HepG2 (cell line): ENCODE results near the gene DGKB. TPM values are rescaled to one million over a fixed set of nuclear protein-coding genes. Genes with fewer than 3 reads are reported as not detected.

Experiments used
- ATAC-seq: fragments of 200-7000 bp; cut with Tn5 transposase; 3 replicates; pipeline ENCODE4 v1.9.1; 2020; ENCODE audit warnings: mild to moderate bottlenecking, moderate library complexity
- BruUV-seq: library from RNA; stranded (reverse); fragments of 400-500 nt; replicated peaks from 2 replicates; lab custom pipeline; 2021; lab: Mats Ljungman, UMichigan
- CTCF ChIA-PET: fragments of 300-600 bp; formaldehyde crosslinking; extraction: SDS; loops from one replicate; lab custom pipeline; 2021; ENCODE audit warnings: low total read pairs, inconsistent platforms, low intra/inter-chr PET ratio; lab: Yijun Ruan, JAX
- POLR2A ChIA-PET: fragments of 350-600 bp; sonication (Branson Sonifier 250); formaldehyde crosslinking; loops from one replicate; lab custom pipeline; 2020; ENCODE audit warnings: antibody characterized with exemption, inconsistent platforms; lab: Yijun Ruan, JAX
- DNase-seq: peaks from one replicate; pipeline ENCODE4 v3.0.0-alpha.2; 2015; ENCODE audit warnings: low spot score
- FAIRE-seq: peaks from 3 replicates; lab custom pipeline; 2011; peaks lifted over from hg19 to GRCh38; lab: Jason Lieb, UNC
- H2AFZ ChIP-seq: one replicate; pipeline ENCODE4 v1.6.1; 2011; ENCODE audit warnings: low read length, inconsistent platforms
- H3K27ac ChIP-seq: fragments of 300-600 bp; 3 replicates; pipeline ENCODE4 v1.8.0; 2011; ENCODE audit warnings: mixed run types, mild to moderate bottlenecking, mixed read lengths, low read length, inconsistent platforms; ENCODE audit not compliant: insufficient read depth; ENCODE audit errors: extremely low read length
- H3K27me3 ChIP-seq, 2 experiments: fragments of 200-600 bp in 1 of 2; 2 replicates in 1 of 2; 3 replicates in 1 of 2; pipeline versions ENCODE4 v1.6.0 to v1.8.0; 2011; ENCODE audit warnings: low read length in 2 of 2, mild to moderate bottlenecking in 2 of 2, moderate library complexity in 2 of 2, inconsistent platforms in 1 of 2; ENCODE audit not compliant: insufficient read depth in 2 of 2, control insufficient read depth in 1 of 2
- H3K36me3 ChIP-seq, 2 experiments: fragments of 200-600 bp in 1 of 2; replicated peaks in 1 of 2; 2 replicates in 1 of 2; 3 replicates in 1 of 2; pipeline versions ENCODE4 v1.5.1 to v1.8.0; 2011; ENCODE audit warnings: low read length in 2 of 2, inconsistent platforms in 1 of 2; ENCODE audit not compliant: insufficient read depth in 2 of 2, control insufficient read depth in 1 of 2
- H3K4me1 ChIP-seq: 2 replicates; pipeline ENCODE4 v1.5.1; 2012; ENCODE audit warnings: low read length, inconsistent platforms; ENCODE audit not compliant: insufficient read depth
- H3K4me2 ChIP-seq: 2 replicates; pipeline ENCODE4 v1.6.0; 2011; ENCODE audit warnings: low read depth, low read length, inconsistent platforms
- H3K4me3 ChIP-seq, 3 experiments: fragments of 200-600 bp in 1 of 3; sonication (generic), shearing (Covaris generic) in 1 of 3; replicated peaks in 1 of 3; 2 replicates each; pipeline ENCODE4 v1.5.1; 2011 to 2016; ENCODE audit warnings: low read length in 3 of 3, inconsistent platforms in 2 of 3, low read depth in 2 of 3, mild to moderate bottlenecking in 2 of 3, control low read depth in 1 of 3, mixed read lengths in 1 of 3; ENCODE audit not compliant: insufficient read depth in 1 of 3
- H3K79me2 ChIP-seq: one replicate; pipeline ENCODE4 v1.6.1; 2011; ENCODE audit warnings: low read length, inconsistent platforms; ENCODE audit not compliant: insufficient read depth
- H3K9ac ChIP-seq: 2 replicates; pipeline ENCODE4 v1.6.0; 2011; ENCODE audit warnings: mild to moderate bottlenecking, low read depth, low read length, inconsistent platforms; ENCODE audit not compliant: insufficient read depth
- H3K9me3 ChIP-seq: 2 replicates; pipeline ENCODE4 v1.5.1; 2012; ENCODE audit warnings: mild to moderate bottlenecking, low read length
- H4K20me1 ChIP-seq: 2 replicates; pipeline ENCODE4 v1.6.0; 2011; ENCODE audit warnings: inconsistent platforms, mild to moderate bottlenecking, low read length, moderate library complexity; ENCODE audit not compliant: insufficient read depth
- HDAC2 ChIP-seq: sonication (generic); formaldehyde crosslinking; IDR thresholded peaks from 2 replicates; pipeline ENCODE4 v1.4.0; 2020; ENCODE audit warnings: missing genetic modification reagents
- KLF12 ChIP-seq: sonication (generic); formaldehyde crosslinking; IDR thresholded peaks from 2 replicates; pipeline ENCODE4 v1.4.0; 2020; ENCODE audit warnings: missing genetic modification reagents, borderline replicate concordance
- MIER3 ChIP-seq: IDR thresholded peaks from 2 replicates; pipeline ENCODE4 v1.6.1; 2016; ENCODE audit warnings: missing compliant biosample characterization, borderline replicate concordance
- NR2F2 ChIP-seq: IDR thresholded peaks from 2 replicates; pipeline ENCODE4 v1.6.1; 2012; ENCODE audit warnings: low read depth, inconsistent platforms, borderline replicate concordance
- PHF21A ChIP-seq: sonication (generic); formaldehyde crosslinking; IDR thresholded peaks from 2 replicates; pipeline ENCODE4 v1.5.0; 2020; ENCODE audit warnings: mild to moderate bottlenecking, missing genetic modification reagents
- ZNF3 ChIP-seq: IDR thresholded peaks from 2 replicates; pipeline ENCODE4 v1.7.0; 2017; ENCODE audit warnings: inconsistent platforms
- ZNF333 ChIP-seq: sonication (generic); formaldehyde crosslinking; IDR thresholded peaks from 2 replicates; pipeline ENCODE4 v1.4.0; 2020; ENCODE audit warnings: mild to moderate bottlenecking, missing genetic modification reagents, borderline replicate concordance
- ZNF530 ChIP-seq: sonication (generic); formaldehyde crosslinking; IDR thresholded peaks from 2 replicates; pipeline ENCODE4 v1.5.0; 2020; ENCODE audit warnings: low read depth, mild to moderate bottlenecking, missing genetic modification reagents
- ZNF619 ChIP-seq: sonication (generic); formaldehyde crosslinking; IDR thresholded peaks from 2 replicates; pipeline ENCODE4 v1.4.0; 2020; ENCODE audit warnings: mild to moderate bottlenecking, missing genetic modification reagents
- ZNF678 ChIP-seq: sonication (generic); formaldehyde crosslinking; IDR thresholded peaks from 2 replicates; pipeline ENCODE4 v1.4.0; 2020; ENCODE audit warnings: mild to moderate bottlenecking, missing genetic modification reagents
- ZSCAN20 ChIP-seq: sonication (generic); formaldehyde crosslinking; IDR thresholded peaks from 2 replicates; pipeline ENCODE4 v1.4.0; 2020; ENCODE audit warnings: missing genetic modification reagents, mild to moderate bottlenecking, borderline replicate concordance
- ZSCAN30 ChIP-seq: sonication (generic); formaldehyde crosslinking; IDR thresholded peaks from 2 replicates; pipeline ENCODE4 v1.5.0; 2020; ENCODE audit warnings: mild to moderate bottlenecking, missing genetic modification reagents
- WGBS: methylation state at CpG from one replicate; pipeline ENCODE4 v1.1.6; 2017; ENCODE audit warnings: low lambda C conversion rate; 5-methylcytosine and 5-hydroxymethylcytosine counted together
- in situ Hi-C: cut with HindIII; loops from 2 replicates; pipeline ENCODE4 v1.10.0; 2017; ENCODE audit warnings: low pct_unique_long_range_greater_than_20kb; ENCODE audit not compliant: extremely low pct_ligation_motif_present
- intact Hi-C: fragments of 100-400 bp; cut with micrococcal nuclease; formaldehyde crosslinking; loops from one replicate; pipeline ENCODE4 v1.10.0; 2022; ENCODE audit not compliant: unreplicated experiment
- polyA plus RNA-seq, 8 experiments: library from polyadenylated mRNA; depleted of rRNA in 3 of 8; stranded (reverse) in 7 of 8; unstranded in 1 of 8; fragments of >200 nt; fragmentation: Illumina TruSeq in 4 of 8; extraction: Trizol in 4 of 8; gene quantifications; 2 replicates each; pipeline versions ENCODE4 v1.2.1 to v1.2.3, GENCODE V29; 2011 to 2016; ENCODE audit warnings: low read depth in 4 of 8, missing spikeins in 1 of 8, mixed read lengths in 1 of 8; ENCODE audit not compliant: insufficient read depth in 1 of 8
- total RNA-seq, 5 experiments: library from RNA; depleted of rRNA; stranded (reverse); fragments of >200 nt; fragmentation: Illumina TruSeq; extraction: Trizol; gene quantifications; 2 replicates each; pipeline ENCODE4 v1.2.3, GENCODE V29; 2016; ENCODE audit warnings: low read depth in 1 of 5

The DGKB gene
- total and polyA plus RNA-seq, 2 of the 13 experiments (the other 11 are each of a cell fraction or from before 2014, with no cell fraction given) = not detected

DNA sequence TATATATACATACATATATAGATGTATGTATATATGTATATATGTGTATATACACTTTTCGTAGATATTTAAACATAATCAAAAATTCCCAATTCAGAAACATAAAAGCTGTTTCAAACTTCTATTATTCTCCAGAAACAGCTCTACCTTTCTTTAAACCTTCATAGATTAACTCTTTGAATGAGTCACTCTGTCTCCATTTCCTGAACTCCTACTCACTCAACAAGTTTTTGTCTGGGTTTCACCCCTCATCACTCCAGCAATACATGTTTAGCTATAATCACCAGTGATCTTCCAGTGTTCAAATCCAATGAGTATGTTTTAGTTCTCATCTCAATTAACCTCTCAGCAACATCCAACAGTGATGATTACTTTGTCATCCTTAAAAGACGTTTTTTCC is 9.6 kb downstream of the DGKB start:
- ChIA-PET CTCF (no interaction called here), POLR2A (no interaction called here)
- WGBS = 26% methylated on average over 2 of the region's 2 CpGs
- intact Hi-C loops (no loop called here), in situ Hi-C loops (no loop called here)
- Histone ChIP-seq H3K9me3 (no peaks in the 10 kb centered on the region), H3K27ac (no peak overlapping the region), H3K9ac (no peak overlapping the region), H3K79me2 (no peaks in the 10 kb centered on the region), H4K20me1 (no peaks in the 10 kb centered on the region), H2AFZ (no peak overlapping the region), H3K27me3 (no peaks in the 10 kb centered on the region), H3K4me3 (no peak overlapping the region), H3K4me1 (no peaks in the 10 kb centered on the region), H3K36me3 (no peaks in the 10 kb centered on the region), H3K4me2 (no peak overlapping the region)
- ATAC-seq = no peak
- no TSS peak for BruUV-seq
- no peak for DNase-seq
- TF ChIP-seq ZNF619 = no peak
- no peak for TF ChIP-seq ZSCAN20 (CRISPR knock-in tag)
- no peak for TF ChIP-seq HDAC2 (CRISPR knock-in tag)
- no peak for FAIRE-seq

DNA sequence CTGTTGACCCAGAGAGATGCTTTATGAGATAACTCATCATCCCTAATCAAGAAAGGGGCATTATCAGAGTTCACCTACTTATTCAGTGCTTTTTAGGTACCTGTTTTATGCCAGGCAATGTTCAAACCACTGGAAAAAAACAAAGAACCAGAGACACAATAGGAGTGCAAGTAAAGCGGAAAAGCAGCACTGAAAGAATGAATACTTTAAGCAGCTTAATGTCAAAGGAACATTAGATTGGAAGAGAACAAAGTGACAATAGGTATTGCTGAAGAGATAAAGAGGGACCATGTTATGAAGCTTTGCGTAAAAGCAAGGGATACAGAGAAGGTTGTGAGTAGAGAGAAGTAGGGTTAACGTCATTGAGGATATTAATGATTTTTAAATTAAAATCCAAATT is 11.3 kb downstream of the DGKB start:
- 37% methylated on average over 3 of the region's 3 CpGs for WGBS
- Histone ChIP-seq H3K27ac (no peak overlapping the region), H3K4me3 (no peak overlapping the region), H3K36me3 (no peaks in the 10 kb centered on the region), H3K27me3 (no peaks in the 10 kb centered on the region), H4K20me1 (no peaks in the 10 kb centered on the region), H3K9me3 (no peaks in the 10 kb centered on the region), H3K9ac (no peak overlapping the region), H3K4me2 (no peak overlapping the region), H3K4me1 (no peaks in the 10 kb centered on the region), H3K79me2 (no peaks in the 10 kb centered on the region), H2AFZ (no peak overlapping the region)
- ChIA-PET CTCF (no interaction called here), POLR2A (no interaction called here)
- BruUV-seq = no TSS peak
- no peak for ATAC-seq
- no peak for TF ChIP-seq PHF21A (CRISPR knock-in tag)
- TF ChIP-seq ZSCAN30 (CRISPR knock-in tag) = no peak
- TF ChIP-seq ZNF530 = no peak
- no peak for TF ChIP-seq ZNF678 (CRISPR knock-in tag)
- no peak for TF ChIP-seq ZNF333 (CRISPR knock-in tag)
- TF ChIP-seq KLF12 = no peak
- no peak for TF ChIP-seq NR2F2
- TF ChIP-seq MIER3 (CRISPR knock-in tag) = no peak
- TF ChIP-seq ZNF3 = no peak
- in situ Hi-C loops = no loop called here
- no peak for DNase-seq
- intact Hi-C loops = no loop called here
- FAIRE-seq = no peak
